ENCODE results near the gene PTPRG. TPM values are rescaled to one million over a fixed set of nuclear protein-coding genes. Genes with fewer than 3 reads are reported as not detected.

PTPRG gene
- total RNA-seq, 2 experiments from 2014 or later = 0.13 to 0.15 TPM

- Mint-ChIP-seq H3K9me3 (no peaks in the 10 kb centered on the region), H3K4me1 (no peaks in the 10 kb centered on the region), H3K36me3 (ENCODE audit: low read depth) (no peaks in the 10 kb centered on the region), H3K4me3 (no peak overlapping the region), H3K27ac (no peak overlapping the region), H3K27me3 (no peaks in the 10 kb centered on the region)
- CTCF ChIA-PET = interaction anchor here (1.2 kb wide), 1 partner anchor 8 kb away, joined by 5 read pairs; no protein-coding TSS in a partner anchor
- no peak for DNase-seq
- POLR2A ChIA-PET = no interaction called here
These were observed 366.7 kb downstream of the PTPRG start for GRCh38 chr3:61928039-61928438.

GRCh38 chr3:61928776-61929314 lies 367.5 kb downstream of the PTPRG start:
- no peak overlapping the region for H3K4me3 Mint-ChIP-seq
- no peaks in the 10 kb centered on the region for H3K27me3 Mint-ChIP-seq
- ChIA-PET POLR2A (no interaction called here), CTCF (interaction anchor here (1.2 kb wide), 1 partner anchor 8 kb away, joined by 5 read pairs; no protein-coding TSS in a partner anchor)
- no peaks in the 10 kb centered on the region for H3K4me1 Mint-ChIP-seq
- H3K27ac Mint-ChIP-seq = no peak overlapping the region
- DNase-seq = no peak
- H3K9me3 Mint-ChIP-seq = no peaks in the 10 kb centered on the region
- no peaks in the 10 kb centered on the region for H3K36me3 Mint-ChIP-seq (ENCODE audit: low read depth)

- ChIA-PET CTCF (no interaction called here), POLR2A (no interaction called here)
- no peaks in the 10 kb centered on the region for H3K36me3 Mint-ChIP-seq (ENCODE audit: low read depth)
- DNase-seq = no peak
- no peaks in the 10 kb centered on the region for H3K4me1 Mint-ChIP-seq
- H3K9me3 Mint-ChIP-seq = no peaks in the 10 kb centered on the region
- H3K27ac Mint-ChIP-seq = no peak overlapping the region
- no peak overlapping the region for H3K4me3 Mint-ChIP-seq
- no peaks in the 10 kb centered on the region for H3K27me3 Mint-ChIP-seq
These were observed 368.2 kb downstream of the PTPRG start for GRCh38 chr3:61929617-61930016.

- Mint-ChIP-seq H3K36me3 (ENCODE audit: low read depth) (no peaks in the 10 kb centered on the region), H3K4me3 (no peak overlapping the region), H3K27me3 (no peaks in the 10 kb centered on the region), H3K27ac (no peak overlapping the region), H3K9me3 (peaks cover 5% of the 10 kb centered on the region), H3K4me1 (no peaks in the 10 kb centered on the region)
- CTCF ChIA-PET = no interaction called here
- DNase-seq = no peak
- POLR2A ChIA-PET = no interaction called here
These were observed 371.1 kb downstream of the PTPRG start for GRCh38 chr3:61932499-61932898.

GRCh38 chr3:61933798-61934504 lies 372.6 kb downstream of the PTPRG start:
- no peaks in the 10 kb centered on the region for H3K36me3 Mint-ChIP-seq (ENCODE audit: low read depth)
- ChIA-PET POLR2A (no interaction called here), CTCF (no interaction called here)
- no peaks in the 10 kb centered on the region for H3K27me3 Mint-ChIP-seq
- DNase-seq = no peak
- H3K9me3 Mint-ChIP-seq = peaks cover 5% of the 10 kb centered on the region
- H3K4me3 Mint-ChIP-seq = no peak overlapping the region
- no peaks in the 10 kb centered on the region for H3K4me1 Mint-ChIP-seq
- no peak overlapping the region for H3K27ac Mint-ChIP-seq

- H3K36me3 Mint-ChIP-seq (ENCODE audit: low read depth) = no peaks in the 10 kb centered on the region
- H3K9me3 Mint-ChIP-seq = peaks cover 5% of the 10 kb centered on the region
- H3K27me3 Mint-ChIP-seq = no peaks in the 10 kb centered on the region
- H3K27ac Mint-ChIP-seq = no peak overlapping the region
- H3K4me3 Mint-ChIP-seq = no peak overlapping the region
- H3K4me1 Mint-ChIP-seq = no peaks in the 10 kb centered on the region
- POLR2A ChIA-PET = no interaction called here
- CTCF ChIA-PET = no interaction called here
- no peak for DNase-seq
These were observed 373.1 kb downstream of the PTPRG start for GRCh38 chr3:61934505-61934871.

- H3K27ac Mint-ChIP-seq = no peak overlapping the region
- H3K4me1 Mint-ChIP-seq = no peaks in the 10 kb centered on the region
- no peaks in the 10 kb centered on the region for H3K27me3 Mint-ChIP-seq
- CTCF ChIA-PET = interaction anchor here (1.0 kb wide), 2 partner anchors 8 to 42 kb away, joined by 3 to 5 read pairs; no protein-coding TSS in a partner anchor
- H3K9me3 Mint-ChIP-seq = peaks cover 5% of the 10 kb centered on the region
- H3K4me3 Mint-ChIP-seq = no peak overlapping the region
- POLR2A ChIA-PET = no interaction called here
- H3K36me3 Mint-ChIP-seq (ENCODE audit: low read depth) = no peaks in the 10 kb centered on the region
- DNase-seq = no peak
These were observed 374.4 kb downstream of the PTPRG start for GRCh38 chr3:61935814-61936213.

GRCh38 chr3:61936344-61936937 lies 375.1 kb downstream of the PTPRG start:
- H3K9me3 Mint-ChIP-seq = peaks cover 5% of the 10 kb centered on the region
- no peak overlapping the region for H3K4me3 Mint-ChIP-seq
- no peaks in the 10 kb centered on the region for H3K4me1 Mint-ChIP-seq
- ChIA-PET POLR2A (no interaction called here), CTCF (interaction anchor here (0.9 to 1.0 kb wide), 3 partner anchors 8 to 55 kb away, joined by 3 to 5 read pairs (median 3); no protein-coding TSS in a partner anchor)
- H3K27me3 Mint-ChIP-seq = no peaks in the 10 kb centered on the region
- no peak for DNase-seq
- H3K36me3 Mint-ChIP-seq (ENCODE audit: low read depth) = no peaks in the 10 kb centered on the region
- H3K27ac Mint-ChIP-seq = no peak overlapping the region

GRCh38 chr3:61937477-61937876 lies 376.1 kb downstream of the PTPRG start:
- Mint-ChIP-seq H3K27me3 (no peaks in the 10 kb centered on the region), H3K36me3 (ENCODE audit: low read depth) (no peaks in the 10 kb centered on the region), H3K9me3 (peaks cover 5% of the 10 kb centered on the region), H3K27ac (no peak overlapping the region), H3K4me3 (no peak overlapping the region), H3K4me1 (no peaks in the 10 kb centered on the region)
- no peak for DNase-seq
- POLR2A ChIA-PET = no interaction called here
- CTCF ChIA-PET = no interaction called here

- H3K9me3 Mint-ChIP-seq = peaks cover 7% of the 10 kb centered on the region
- no peak overlapping the region for H3K27ac Mint-ChIP-seq
- H3K4me3 Mint-ChIP-seq = no peak overlapping the region
- POLR2A ChIA-PET = no interaction called here
- no peaks in the 10 kb centered on the region for H3K36me3 Mint-ChIP-seq (ENCODE audit: low read depth)
- CTCF ChIA-PET = no interaction called here
- no peaks in the 10 kb centered on the region for H3K27me3 Mint-ChIP-seq
- no peak for DNase-seq
- H3K4me1 Mint-ChIP-seq = no peaks in the 10 kb centered on the region
These were observed 377.6 kb downstream of the PTPRG start for GRCh38 chr3:61938878-61939549.

GRCh38 chr3:61940236-61940635 lies 378.9 kb downstream of the PTPRG start:
- H3K36me3 Mint-ChIP-seq (ENCODE audit: low read depth) = no peaks in the 10 kb centered on the region
- DNase-seq = no peak
- POLR2A ChIA-PET = no interaction called here
- H3K27ac Mint-ChIP-seq = no peak overlapping the region
- no peak overlapping the region for H3K4me3 Mint-ChIP-seq
- CTCF ChIA-PET = no interaction called here
- H3K4me1 Mint-ChIP-seq = no peaks in the 10 kb centered on the region
- H3K9me3 Mint-ChIP-seq = peaks cover 3% of the 10 kb centered on the region
- no peaks in the 10 kb centered on the region for H3K27me3 Mint-ChIP-seq

- no peak overlapping the region for H3K27ac Mint-ChIP-seq
- no peak for DNase-seq
- H3K4me1 Mint-ChIP-seq = no peaks in the 10 kb centered on the region
- H3K36me3 Mint-ChIP-seq (ENCODE audit: low read depth) = no peaks in the 10 kb centered on the region
- H3K9me3 Mint-ChIP-seq = peaks cover 2% of the 10 kb centered on the region
- ChIA-PET CTCF (no interaction called here), POLR2A (no interaction called here)
- no peaks in the 10 kb centered on the region for H3K27me3 Mint-ChIP-seq
- no peak overlapping the region for H3K4me3 Mint-ChIP-seq
These were observed 382.6 kb downstream of the PTPRG start for GRCh38 chr3:61943975-61944374.

GRCh38 chr3:61944726-61945125 lies 383.4 kb downstream of the PTPRG start:
- no peak for DNase-seq
- no peak overlapping the region for H3K4me3 Mint-ChIP-seq
- peaks cover 2% of the 10 kb centered on the region for H3K9me3 Mint-ChIP-seq
- no peaks in the 10 kb centered on the region for H3K27me3 Mint-ChIP-seq
- ChIA-PET CTCF (no interaction called here), POLR2A (no interaction called here)
- H3K36me3 Mint-ChIP-seq (ENCODE audit: low read depth) = no peaks in the 10 kb centered on the region
- no peaks in the 10 kb centered on the region for H3K4me1 Mint-ChIP-seq
- H3K27ac Mint-ChIP-seq = no peak overlapping the region

Measured in activated CD4-positive, alpha-beta memory T cell treated with anti-CD3 and anti-CD28 coated beads, Interleukin-2, amount 10 ng/mL, durations not matched to agents 7 days and 5 days (primary cell).